HEK293 (cell line): ENCODE results near the gene BIRC6.

ENCODE experiments used
- CTCF ChIA-PET: fragments of 350-600 bp; formaldehyde crosslinking; extraction: SDS; loops from one replicate; lab custom pipeline; 2021; ENCODE audit warnings: antibody characterized with exemption; lab: Yijun Ruan, JAX
- POLR2A ChIA-PET: fragments of 300-600 bp; formaldehyde crosslinking; extraction: SDS; loops from one replicate; lab custom pipeline; 2020; ENCODE audit warnings: antibody characterized with exemption, inconsistent platforms; lab: Yijun Ruan, JAX
- H3K27ac ChIP-seq: fragments of 200-500 bp; sonication (Bioruptor generic); 2 replicates; pipeline ENCODE4 v1.5.1; 2014; ENCODE audit warnings: low read depth, low read length, control low read depth, inconsistent platforms; ENCODE audit errors: extremely low read depth
- H3K36me3 ChIP-seq, 2 experiments: fragments of 200-500 bp in 1 of 2; sonication (Bioruptor generic) in 1 of 2; 1 replicate in 1 of 2; 2 replicates in 1 of 2; pipeline ENCODE4 v1.5.1; 2014 to 2017; ENCODE audit warnings: inconsistent platforms in 2 of 2, low read length in 2 of 2; ENCODE audit not compliant: control insufficient read depth in 2 of 2, insufficient read depth in 1 of 2
- H3K4me1 ChIP-seq: fragments of 200-500 bp; sonication (Bioruptor generic); 2 replicates; pipeline ENCODE4 v1.5.1; 2014; ENCODE audit warnings: mild to moderate bottlenecking, low read length, inconsistent platforms; ENCODE audit not compliant: control insufficient read depth, insufficient read depth
- H3K4me3 ChIP-seq: 2 replicates; pipeline ENCODE4 v1.5.1; 2011; ENCODE audit warnings: low read depth, mild to moderate bottlenecking, control low read depth, low read length, moderate library complexity
- H3K9me3 ChIP-seq: fragments of 200-500 bp; sonication (Bioruptor generic); 2 replicates; pipeline ENCODE4 v1.5.1; 2014; ENCODE audit warnings: low read depth, low read length, inconsistent platforms; ENCODE audit not compliant: control insufficient read depth, insufficient read depth
- AEBP2 ChIP-seq: fragments of 450-650 bp; formaldehyde crosslinking; IDR thresholded peaks from 2 replicates; pipeline ENCODE4 v1.5.1; 2016; ENCODE audit warnings: missing biosample characterization, missing genetic modification characterization, borderline replicate concordance
- FEZF1 ChIP-seq: fragments of 450-650 bp; formaldehyde crosslinking; IDR thresholded peaks from 2 replicates; pipeline ENCODE4 v1.5.1; 2016; ENCODE audit warnings: missing biosample characterization, missing genetic modification characterization
- KLF17 ChIP-seq: fragments of 450-650 bp; formaldehyde crosslinking; IDR thresholded peaks from 2 replicates; pipeline ENCODE4 v1.5.1; 2016; ENCODE audit warnings: missing biosample characterization, missing genetic modification characterization
- SETDB1 ChIP-seq: IDR thresholded peaks from one replicate; pipeline ENCODE4 v1.6.1; 2017; ENCODE audit warnings: mild to moderate bottlenecking, low read length, moderate library complexity, mixed read lengths; ENCODE audit not compliant: insufficient read length
- ZFP37 ChIP-seq: fragments of 450-650 bp; formaldehyde crosslinking; IDR thresholded peaks from 2 replicates; pipeline ENCODE4 v1.5.1; 2016; ENCODE audit warnings: missing biosample characterization, missing genetic modification characterization
- ZNF121 ChIP-seq: fragments of 450-650 bp; formaldehyde crosslinking; IDR thresholded peaks from 2 replicates; pipeline ENCODE4 v1.5.1; 2016; ENCODE audit warnings: missing biosample characterization, missing genetic modification characterization
- ZNF157 ChIP-seq: fragments of 450-650 bp; formaldehyde crosslinking; IDR thresholded peaks from 2 replicates; pipeline ENCODE4 v1.5.1; 2016; ENCODE audit warnings: missing biosample characterization, missing genetic modification characterization
- ZNF214 ChIP-seq: fragments of 450-650 bp; formaldehyde crosslinking; IDR thresholded peaks from 2 replicates; pipeline ENCODE4 v1.5.1; 2017; ENCODE audit warnings: missing biosample characterization, mild to moderate bottlenecking, missing genetic modification characterization, borderline replicate concordance
- ZNF394 ChIP-seq: fragments of 450-650 bp; formaldehyde crosslinking; IDR thresholded peaks from 2 replicates; pipeline ENCODE4 v1.5.1; 2016; ENCODE audit warnings: missing biosample characterization, missing genetic modification characterization, mild to moderate bottlenecking, moderate library complexity, borderline replicate concordance
- ZNF416 ChIP-seq: fragments of 450-650 bp; formaldehyde crosslinking; IDR thresholded peaks from 2 replicates; pipeline ENCODE4 v1.5.1; 2016; ENCODE audit warnings: missing biosample characterization, missing genetic modification characterization
- ZNF514 ChIP-seq: fragments of 450-650 bp; formaldehyde crosslinking; IDR thresholded peaks from 2 replicates; pipeline ENCODE4 v1.5.1; 2016; ENCODE audit warnings: missing biosample characterization, missing genetic modification characterization
- ZNF518A ChIP-seq: fragments of 450-650 bp; formaldehyde crosslinking; conservative IDR thresholded peaks from 2 replicates; pipeline ENCODE4 v1.5.1; 2016; ENCODE audit warnings: low read depth, missing biosample characterization, missing genetic modification characterization
- ZNF530 ChIP-seq: fragments of 450-650 bp; formaldehyde crosslinking; IDR thresholded peaks from 2 replicates; pipeline ENCODE4 v1.5.1; 2016; ENCODE audit warnings: low read depth, missing biosample characterization, missing genetic modification characterization
- ZNF600 ChIP-seq: fragments of 450-650 bp; formaldehyde crosslinking; IDR thresholded peaks from 2 replicates; pipeline ENCODE4 v1.5.1; 2016; ENCODE audit warnings: missing biosample characterization, missing genetic modification characterization
- ZNF623 ChIP-seq: fragments of 450-650 bp; formaldehyde crosslinking; IDR thresholded peaks from 2 replicates; pipeline ENCODE4 v1.5.1; 2016; ENCODE audit warnings: missing biosample characterization, missing genetic modification characterization
- ZNF677 ChIP-seq: fragments of 450-650 bp; IDR thresholded peaks from 2 replicates; pipeline ENCODE4 v1.5.0; 2018; ENCODE audit warnings: missing biosample characterization, mild to moderate bottlenecking, missing genetic modification characterization, moderate library complexity
- ZNF747 ChIP-seq: fragments of 450-650 bp; formaldehyde crosslinking; IDR thresholded peaks from 2 replicates; pipeline ENCODE4 v1.5.1; 2016; ENCODE audit warnings: missing biosample characterization, missing genetic modification characterization
- ZNF768 ChIP-seq: fragments of 450-650 bp; formaldehyde crosslinking; IDR thresholded peaks from 2 replicates; pipeline ENCODE4 v1.5.1; 2018; ENCODE audit warnings: missing biosample characterization, mild to moderate bottlenecking, missing genetic modification characterization
- ZNF776 ChIP-seq: fragments of 450-650 bp; formaldehyde crosslinking; IDR thresholded peaks from 2 replicates; pipeline ENCODE4 v1.5.0; 2017; ENCODE audit warnings: missing biosample characterization, missing genetic modification characterization, borderline replicate concordance
- ZNF785 ChIP-seq: fragments of 450-650 bp; formaldehyde crosslinking; IDR thresholded peaks from 2 replicates; pipeline ENCODE4 v1.5.1; 2016; ENCODE audit warnings: missing biosample characterization, missing genetic modification characterization
- TF ChIP-seq, protein P1 (sequence below): fragments of 450-650 bp; formaldehyde crosslinking; IDR thresholded peaks from 2 replicates; pipeline ENCODE4 v1.5.1; 2016; ENCODE audit warnings: missing biosample characterization, missing genetic modification characterization

The BIRC6 gene

GRCh38 chr2:32377928-32378327, 21.1 kb downstream of the BIRC6 start (continued):
- TF ChIP-seq KLF17 (tag by site-specific recombination): no peak

- H3K9me3 ChIP-seq: no peaks in the 10 kb centered on the region
- H3K36me3 ChIP-seq: peaks cover 24 to 27% of the 10 kb centered on the region in 2 experiments
- H3K4me1 ChIP-seq: 0 out of 2 replicates have a peak, but pooled peaks cover 5% of the 10 kb centered on the region
- H3K27ac ChIP-seq: no peak overlapping the region
- ChIA-PET POLR2A (no interaction called here), CTCF (interaction anchor here (1.7 kb wide), 1 partner anchor 19 kb away, joined by 4 read pairs; no protein-coding TSS in a partner anchor)
- no peak overlapping the region for H3K4me3 ChIP-seq
- TF ChIP-seq ZNF623: no peak
- no peak for TF ChIP-seq ZNF394 (tag by site-specific recombination)
- TF ChIP-seq ZNF768: no peak
- no peak for TF ChIP-seq ZNF776 (tag by site-specific recombination)
- TF ChIP-seq ZNF214 (tag by site-specific recombination): no peak
- TF ChIP-seq ZNF530: no peak
- TF ChIP-seq ZNF416 (tag by site-specific recombination): no peak
- TF ChIP-seq ZNF157 (tag by site-specific recombination): no peak
- TF ChIP-seq FEZF1 (tag by site-specific recombination): no peak
- TF ChIP-seq ZNF518A (tag by site-specific recombination): no peak
These were observed 22.5 kb downstream of the BIRC6 start for GRCh38 chr2:32379352-32379751.

DNA sequence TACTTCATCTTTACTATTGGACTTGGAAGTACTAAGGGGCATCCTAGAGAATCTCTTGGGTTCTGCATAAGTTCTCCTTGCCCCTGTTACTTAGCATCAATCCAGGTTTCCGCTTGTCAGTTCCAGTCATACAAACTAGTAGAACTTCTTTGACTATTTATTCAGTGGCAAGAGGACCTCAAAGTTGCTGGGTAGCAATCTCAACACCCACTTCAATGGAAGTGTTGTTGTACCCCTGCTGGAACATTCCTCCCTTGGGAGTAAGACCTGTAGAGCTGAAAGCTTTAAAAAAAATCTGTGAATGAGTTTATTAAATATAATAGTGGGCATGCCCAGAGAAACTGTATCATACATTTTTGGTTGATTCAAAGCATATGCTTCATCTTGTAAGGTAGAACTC, 27.0 kb downstream of the BIRC6 start:
- ChIA-PET POLR2A (interaction anchor here (0.6 kb wide), 1 partner anchor 202 kb away, joined by 3 read pairs; no protein-coding TSS in a partner anchor), CTCF (no interaction called here)

More for the DNA sequence above, 27.0 kb downstream of the BIRC6 start:
- Histone ChIP-seq H3K36me3 (peaks cover 33 to 64% of the 10 kb centered on the region in 2 experiments), H3K4me1 (0 out of 2 replicates have a peak, but pooled peaks cover 3% of the 10 kb centered on the region)
- TF ChIP-seq, protein P1, sequence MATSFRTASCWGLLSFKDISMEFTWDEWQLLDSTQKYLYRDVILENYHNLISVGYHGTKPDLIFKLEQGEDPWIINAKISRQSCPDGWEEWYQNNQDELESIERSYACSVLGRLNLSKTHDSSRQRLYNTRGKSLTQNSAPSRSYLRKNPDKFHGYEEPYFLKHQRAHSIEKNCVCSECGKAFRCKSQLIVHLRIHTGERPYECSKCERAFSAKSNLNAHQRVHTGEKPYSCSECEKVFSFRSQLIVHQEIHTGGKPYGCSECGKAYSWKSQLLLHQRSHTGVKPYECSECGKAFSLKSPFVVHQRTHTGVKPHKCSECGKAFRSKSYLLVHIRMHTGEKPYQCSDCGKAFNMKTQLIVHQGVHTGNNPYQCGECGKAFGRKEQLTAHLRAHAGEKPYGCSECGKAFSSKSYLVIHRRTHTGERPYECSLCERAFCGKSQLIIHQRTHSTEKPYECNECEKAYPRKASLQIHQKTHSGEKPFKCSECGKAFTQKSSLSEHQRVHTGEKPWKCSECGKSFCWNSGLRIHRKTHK (tag by site-specific recombination): no peak
- TF ChIP-seq ZFP37 (no peak), ZNF514 (tag by site-specific recombination) (no peak), ZNF677 (tag by site-specific recombination) (no peak), ZNF747 (tag by site-specific recombination) (no peak), ZNF121 (no peak), ZNF600 (tag by site-specific recombination) (no peak), SETDB1 (no peak), ZNF785 (tag by site-specific recombination) (no peak), AEBP2 (tag by site-specific recombination) (no peak)
- TF ChIP-seq, all 188 proteins: peak for 0
- H3K27ac ChIP-seq: no peak overlapping the region
- H3K9me3 ChIP-seq: no peaks in the 10 kb centered on the region
- no peak overlapping the region for H3K4me3 ChIP-seq
